Daoy (cell line): ENCODE results near the gene GRIK4. TPM values are rescaled to one million over a fixed set of nuclear protein-coding genes. Genes with fewer than 3 reads are reported as not detected.

Experiments used
- DNase-seq: peaks from one replicate; pipeline ENCODE4 v3.0.0-alpha.2; 2015; ENCODE audit warnings: low read depth
- total RNA-seq: library from RNA; depleted of rRNA; stranded (reverse); fragments of >200 nt; shearing (Covaris generic); gene quantifications from 2 replicates; pipeline ENCODE4 v1.2.3, GENCODE V29; 2014

GRIK4 gene
- total RNA-seq, 1 experiment from 2014 or later, result 0.11 TPM

- DNase-seq, result no peak
These were observed 154.6 kb downstream of the GRIK4 start for GRCh38 chr11:120666121-120666639.

DNA sequence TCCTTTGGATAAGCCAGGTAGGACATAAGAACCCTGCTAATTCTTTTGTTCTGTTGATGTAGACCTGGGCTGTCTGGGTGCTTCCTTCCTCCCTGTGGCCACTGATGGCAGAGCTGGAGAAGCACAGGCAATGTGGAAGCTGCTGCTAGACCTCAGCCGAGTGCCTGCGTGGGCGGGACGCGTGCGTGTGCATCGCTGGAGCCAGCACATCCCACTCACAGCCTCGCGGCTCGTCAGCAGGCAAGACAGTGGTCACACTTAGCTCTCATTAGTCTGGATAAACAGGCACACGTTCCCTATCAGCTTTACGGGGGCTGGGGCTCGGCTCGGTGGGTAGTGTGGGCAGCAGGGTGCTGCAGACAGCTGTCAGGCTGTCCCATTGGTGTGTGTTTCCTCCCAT, 155.7 kb downstream of the GRIK4 start:
- peak; percentile 44 for DNase-seq

DNA sequence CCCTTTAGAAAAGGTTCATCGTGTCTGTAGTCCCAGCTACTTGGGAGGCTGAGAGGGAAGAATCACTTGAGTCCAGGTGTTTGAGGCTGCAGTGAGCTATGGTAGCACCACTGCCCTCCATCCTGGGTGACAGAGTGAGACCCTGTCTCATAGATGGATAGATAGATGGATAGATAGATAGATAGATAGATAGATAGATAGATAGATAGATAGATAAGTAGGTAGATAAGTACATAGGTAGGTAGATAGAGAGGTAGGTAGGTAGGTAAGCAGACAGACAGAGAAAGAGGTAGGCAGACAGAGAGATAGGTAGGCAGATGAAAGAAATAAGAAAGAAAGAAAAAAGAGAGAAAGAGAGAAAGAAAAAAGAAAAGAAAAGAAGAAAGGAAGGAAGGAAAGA, 156.4 kb downstream of the GRIK4 start:
- no peak for DNase-seq

GRCh38 chr11:120668537-120668936, 157.0 kb downstream of the GRIK4 start:
- no peak for DNase-seq

- peak; percentile 55 for DNase-seq
These were observed 163.0 kb downstream of the GRIK4 start for GRCh38 chr11:120674542-120674941.

- peak; percentile 35 for DNase-seq
These were observed 163.6 kb downstream of the GRIK4 start for GRCh38 chr11:120675171-120675570.

GRCh38 chr11:120676991-120677390, 165.4 kb downstream of the GRIK4 start:
- DNase-seq, result no peak

GRCh38 chr11:120680322-120680721, 168.8 kb downstream of the GRIK4 start:
- DNase-seq, result no peak

GRCh38 chr11:120681434-120682331, 170.1 kb downstream of the GRIK4 start:
- no peak for DNase-seq

GRCh38 chr11:120682332-120682649, 170.7 kb downstream of the GRIK4 start:
- DNase-seq, result no peak

- DNase-seq, result no peak
These were observed 171.3 kb downstream of the GRIK4 start for GRCh38 chr11:120682866-120683265.

DNA sequence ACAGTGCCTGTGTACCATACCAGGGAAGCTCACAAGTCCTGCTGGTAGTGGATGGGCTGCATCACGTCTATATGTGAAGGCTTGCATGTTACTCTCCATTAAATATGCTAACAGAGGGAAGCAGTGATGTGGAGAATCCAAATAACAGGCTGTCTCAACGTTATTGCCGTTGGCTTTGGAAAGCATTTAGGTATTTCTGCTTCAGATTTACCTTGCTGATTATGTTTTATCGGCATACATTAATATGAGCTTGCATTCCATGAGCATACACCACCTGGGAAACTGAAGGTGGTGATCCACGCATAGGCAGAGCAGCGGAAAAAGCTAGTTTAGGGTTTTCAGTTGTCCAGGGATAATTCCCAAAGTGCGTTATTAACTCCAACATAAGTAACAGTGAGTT, 175.0 kb downstream of the GRIK4 start:
- DNase-seq, result no peak

- no peak for DNase-seq
These were observed 176.6 kb downstream of the GRIK4 start for GRCh38 chr11:120688163-120688562.

DNA sequence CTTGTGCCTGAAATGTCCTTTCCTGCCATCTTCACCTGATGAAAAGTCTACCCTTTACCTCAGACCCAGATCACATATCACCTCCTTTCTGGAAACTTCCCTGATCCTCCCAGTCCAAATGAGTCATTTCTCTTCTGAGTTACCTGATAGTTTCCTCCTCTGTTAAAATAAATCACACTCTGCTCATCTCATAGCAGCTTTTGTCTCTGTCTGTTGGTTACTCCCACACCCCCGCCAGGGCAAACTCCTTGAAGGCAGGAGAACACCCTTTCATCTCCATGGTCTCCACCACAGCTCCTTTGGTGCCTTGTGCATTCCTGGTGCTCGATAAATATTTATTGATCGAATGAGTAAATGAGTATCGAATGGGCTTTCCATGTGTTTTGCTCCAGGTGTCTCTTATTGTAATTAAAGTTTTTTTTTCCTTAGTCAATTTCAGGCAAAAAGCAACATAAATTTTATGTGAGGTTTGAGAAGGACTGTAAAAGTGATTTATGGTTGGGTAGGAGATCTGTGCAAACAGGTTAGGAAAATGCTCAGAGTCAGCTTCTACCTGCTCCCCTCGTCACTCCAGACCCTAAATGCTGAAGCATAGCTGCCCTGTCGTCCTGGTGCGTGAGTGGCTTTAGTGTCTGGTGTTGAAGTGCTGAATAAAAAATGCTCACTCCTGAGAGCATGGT, 178.2 kb downstream of the GRIK4 start:
- DNase-seq, result no peak

DNA sequence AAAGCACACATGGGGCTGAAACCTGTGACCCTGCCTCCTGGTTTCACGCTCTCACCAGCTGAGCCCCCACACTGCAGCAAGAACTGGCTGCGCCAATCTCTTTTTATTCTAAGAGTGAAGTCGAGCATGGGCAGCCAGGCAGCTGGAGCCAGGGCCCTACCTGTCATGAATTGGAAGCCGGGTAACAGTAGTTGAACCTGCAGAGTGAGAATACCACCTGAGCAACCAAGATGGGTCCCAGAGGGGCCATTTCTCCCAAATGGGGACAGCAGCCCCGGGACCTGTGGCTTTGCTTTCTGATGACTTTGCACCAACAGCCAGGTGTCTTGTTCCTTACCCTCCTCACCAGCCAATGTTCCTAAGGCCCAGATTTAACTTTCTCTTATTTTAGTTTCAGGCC, 178.9 kb downstream of the GRIK4 start:
- DNase-seq, result no peak

GRCh38 chr11:120694726-120695125, 183.2 kb downstream of the GRIK4 start:
- no peak for DNase-seq

DNA sequence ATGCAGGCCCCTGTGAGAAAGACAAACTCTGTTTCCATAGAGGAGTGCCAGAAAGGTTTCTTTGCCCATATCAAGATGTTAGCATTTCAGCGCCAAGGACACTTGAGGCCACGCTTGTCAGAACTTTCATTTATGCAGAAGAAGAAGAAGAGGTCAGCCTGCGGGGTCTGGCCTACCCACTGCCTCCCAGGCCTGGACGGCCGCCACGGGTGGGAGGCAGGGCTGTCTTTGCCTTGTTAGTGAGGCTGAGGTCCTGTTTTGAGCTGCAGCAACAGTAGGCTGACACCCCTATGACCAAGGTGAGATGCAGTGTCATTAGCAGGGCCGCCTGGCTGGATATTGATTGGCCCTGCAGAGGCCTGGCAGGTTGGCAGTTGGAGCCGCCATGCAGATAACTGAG, 183.9 kb downstream of the GRIK4 start:
- DNase-seq, result no peak

DNA sequence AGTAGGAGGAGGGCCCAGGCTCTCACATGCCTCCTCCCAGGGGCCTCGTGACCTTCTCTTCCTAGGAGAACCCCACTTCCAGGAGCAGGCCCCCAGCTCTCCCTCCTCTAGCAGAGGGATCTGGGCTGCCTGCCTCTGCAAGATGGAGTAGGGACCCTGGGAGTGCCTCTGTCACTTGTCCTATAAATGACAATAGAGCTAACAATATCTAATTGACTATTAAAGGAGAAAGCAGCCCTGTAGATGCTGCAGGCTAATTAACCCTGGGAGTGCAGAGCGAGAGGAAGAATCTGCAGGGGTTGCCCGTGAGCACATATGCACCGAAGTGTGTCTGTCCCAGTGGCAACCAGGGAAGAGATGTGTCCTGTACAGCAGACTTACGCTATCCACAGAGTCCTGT, 184.4 kb downstream of the GRIK4 start:
- no peak for DNase-seq

DNA sequence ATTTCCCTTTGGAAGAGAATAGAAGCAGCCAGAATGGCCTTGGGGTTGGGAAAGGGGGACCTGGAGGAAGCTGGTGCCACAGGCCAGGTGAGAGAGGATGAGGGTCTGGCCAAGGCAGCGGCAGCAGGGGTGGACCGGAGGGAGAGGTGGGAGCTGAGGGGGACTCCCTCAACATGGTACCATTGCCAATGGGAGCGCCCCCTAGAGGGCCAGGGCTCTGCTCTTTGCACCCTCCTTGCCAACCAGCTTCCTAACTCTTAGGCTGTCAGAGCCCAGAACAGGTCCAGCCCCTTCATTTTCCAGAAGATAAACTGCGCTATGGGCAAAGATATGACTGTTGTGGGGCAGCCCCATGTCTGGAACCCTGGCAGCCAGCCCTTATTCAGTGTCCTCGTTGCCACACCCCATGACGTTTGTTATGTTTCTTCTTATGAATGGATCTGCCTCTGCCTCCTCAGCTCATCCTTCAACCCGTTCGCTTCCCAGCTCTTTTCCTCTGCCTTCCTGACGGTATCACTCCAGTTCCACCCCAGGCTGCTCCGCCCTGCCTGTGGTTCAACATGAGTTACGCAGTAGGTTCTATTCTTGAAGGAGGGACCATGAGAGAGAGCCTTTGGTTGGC, 185.2 kb downstream of the GRIK4 start:
- DNase-seq, result no peak

- DNase-seq, result no peak
These were observed 187.4 kb downstream of the GRIK4 start for GRCh38 chr11:120698918-120699317.

DNA sequence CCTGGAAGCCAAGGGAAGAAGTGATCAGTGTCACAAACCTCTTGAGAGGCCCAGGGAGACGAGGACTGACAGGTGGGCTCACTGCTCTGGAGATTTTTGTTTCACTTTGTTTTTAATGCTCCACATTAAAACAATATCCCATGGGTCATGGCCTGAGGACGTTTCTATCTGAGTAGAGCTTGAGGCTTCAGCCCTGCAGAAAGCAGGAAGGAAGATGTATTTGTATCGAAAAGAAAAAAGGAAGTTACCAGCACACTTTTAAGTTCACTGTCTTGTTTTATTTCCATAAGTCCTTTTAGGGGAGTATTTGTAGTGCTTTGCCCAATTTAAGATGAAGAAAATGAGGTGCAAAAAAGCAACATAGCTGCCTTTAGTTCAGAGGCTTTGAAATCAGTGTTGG, 191.1 kb downstream of the GRIK4 start:
- no peak for DNase-seq

- no peak for DNase-seq
These were observed 192.0 kb downstream of the GRIK4 start for GRCh38 chr11:120703358-120704152.
